Lower leg skin (tissue), 4 donors: Measurements from ENCODE around the gene NUP88. TPM values are rescaled to one million over a fixed set of nuclear protein-coding genes. Genes with fewer than 3 reads are reported as not detected.

Experiments
- DNase-seq, 2 donors: peaks; one replicate each; pipeline ENCODE4 v3.0.0-alpha.2; 2019; ENCODE audit warnings: low spot score in 2 of 2
- H3K4me3 ChIP-seq: fragments of 200-600 bp; sonication (generic); 2 replicates; pipeline ENCODE4 v1.5.1; 2017; ENCODE audit warnings: mild to moderate bottlenecking, low read depth; ENCODE audit not compliant: poor library complexity, severe bottlenecking
- POLR2A ChIP-seq, 2 donors: fragments of 450-650 bp; IDR thresholded peaks; one replicate each; pipeline ENCODE4 v1.6.1; 2016 to 2017; ENCODE audit warnings: antibody characterized with exemption in 2 of 2, mild to moderate bottlenecking in 1 of 2, moderate library complexity in 1 of 2
- WGBS, 2 donors: methylation state at CpG; one replicate each; pipeline ENCODE4 v1.1.5; 2018; 5-methylcytosine and 5-hydroxymethylcytosine counted together
- intact Hi-C: fragments of 100-400 bp; cut with DNase I; formaldehyde crosslinking; loops from one replicate; pipeline ENCODE4 v1.15.0; 2023; ENCODE audit warnings: low total_unique reads
- total RNA-seq, 4 donors: library from RNA; depleted of rRNA; stranded (reverse); fragments of >200 nt; gene quantifications; one replicate each; pipeline ENCODE4 v1.1.0, GENCODE V29; 2016
- TF ChIP-seq, protein P1 (sequence below), 3 donors: fragments of 450-650 bp; IDR thresholded peaks; one replicate each; pipeline ENCODE4 v1.5.1; 2016; ENCODE audit warnings: antibody characterized with exemption in 3 of 3, mild to moderate bottlenecking in 3 of 3, moderate library complexity in 2 of 3

Gene NUP88
- total RNA-seq, 4 donors from 2014 or later: 64.7 to 80.1 (median 74.2) TPM

DNA sequence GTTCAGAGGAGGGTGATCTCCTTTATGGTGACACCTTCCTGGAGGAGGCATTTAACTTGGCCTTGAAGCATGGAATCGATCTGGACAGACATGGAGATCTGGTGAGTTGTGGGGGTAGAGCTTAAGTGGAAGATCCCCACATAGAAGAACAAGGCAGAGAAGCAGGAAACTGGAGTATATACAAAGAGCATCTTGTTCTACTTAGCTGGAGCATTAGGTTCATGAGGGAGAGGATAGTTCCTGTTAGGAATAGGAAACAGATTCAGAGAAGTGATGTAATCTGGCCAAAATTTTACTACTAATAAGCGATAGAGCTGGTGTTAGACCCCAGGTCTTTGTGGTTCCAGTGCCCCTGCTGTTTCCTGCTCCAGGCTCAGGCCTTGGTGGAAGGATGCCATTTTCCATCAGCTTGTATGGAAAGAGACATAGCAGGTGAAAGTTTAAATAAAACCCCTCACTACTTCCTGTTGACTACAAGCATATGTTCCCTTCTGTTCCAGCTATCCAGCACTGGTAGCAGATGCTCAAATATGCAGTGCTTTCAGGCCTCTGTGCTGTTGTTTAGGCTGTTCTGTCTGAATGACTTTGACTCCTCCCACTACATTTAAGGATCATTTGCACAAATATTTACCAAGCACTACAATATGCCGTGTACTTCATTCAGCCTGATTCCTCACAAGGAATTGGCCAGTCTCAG, 9.9 kb upstream of the NUP88 start:
- no peak for DNase-seq
- no peak overlapping the region for H3K4me3 ChIP-seq
- 59 to 76% methylated on average over 3 of the region's 3 CpGs for WGBS, 2 donors
- intact Hi-C loops: no loop called here
- TF ChIP-seq, protein P1, sequence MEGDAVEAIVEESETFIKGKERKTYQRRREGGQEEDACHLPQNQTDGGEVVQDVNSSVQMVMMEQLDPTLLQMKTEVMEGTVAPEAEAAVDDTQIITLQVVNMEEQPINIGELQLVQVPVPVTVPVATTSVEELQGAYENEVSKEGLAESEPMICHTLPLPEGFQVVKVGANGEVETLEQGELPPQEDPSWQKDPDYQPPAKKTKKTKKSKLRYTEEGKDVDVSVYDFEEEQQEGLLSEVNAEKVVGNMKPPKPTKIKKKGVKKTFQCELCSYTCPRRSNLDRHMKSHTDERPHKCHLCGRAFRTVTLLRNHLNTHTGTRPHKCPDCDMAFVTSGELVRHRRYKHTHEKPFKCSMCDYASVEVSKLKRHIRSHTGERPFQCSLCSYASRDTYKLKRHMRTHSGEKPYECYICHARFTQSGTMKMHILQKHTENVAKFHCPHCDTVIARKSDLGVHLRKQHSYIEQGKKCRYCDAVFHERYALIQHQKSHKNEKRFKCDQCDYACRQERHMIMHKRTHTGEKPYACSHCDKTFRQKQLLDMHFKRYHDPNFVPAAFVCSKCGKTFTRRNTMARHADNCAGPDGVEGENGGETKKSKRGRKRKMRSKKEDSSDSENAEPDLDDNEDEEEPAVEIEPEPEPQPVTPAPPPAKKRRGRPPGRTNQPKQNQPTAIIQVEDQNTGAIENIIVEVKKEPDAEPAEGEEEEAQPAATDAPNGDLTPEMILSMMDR (IDR thresholded peaks at IDR 0.05): no peak
- TF ChIP-seq POLR2A (IDR thresholded peaks at IDR 0.05): no peak

DNA sequence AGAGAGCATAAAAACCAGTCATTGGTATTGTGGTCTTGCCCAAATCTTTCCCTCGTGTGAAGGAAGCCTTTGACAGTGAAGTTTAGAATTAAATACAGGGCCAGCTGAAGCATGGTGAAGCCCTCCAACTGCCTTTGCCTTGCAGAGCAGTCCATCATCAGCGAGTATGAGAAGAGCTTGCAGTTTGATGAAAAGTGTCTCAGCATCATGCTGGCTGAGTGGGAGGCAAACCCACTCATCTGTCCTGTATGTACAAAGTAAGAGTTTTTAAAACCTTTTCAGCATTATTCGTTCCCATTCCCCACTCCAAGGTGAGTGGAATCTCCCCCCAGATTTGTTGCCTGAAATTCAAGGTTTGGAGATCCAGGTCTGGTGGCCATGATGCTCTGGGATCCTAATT, 6.4 kb upstream of the NUP88 start:
- DNase-seq: no peak
- 79 to 89% methylated on average over 3 of the region's 3 CpGs for WGBS, 2 donors
- no peak overlapping the region for H3K4me3 ChIP-seq
- intact Hi-C loops: no loop called here
- TF ChIP-seq, protein P1 (IDR thresholded peaks at IDR 0.05): no peak
- TF ChIP-seq POLR2A (IDR thresholded peaks at IDR 0.05): no peak

DNA sequence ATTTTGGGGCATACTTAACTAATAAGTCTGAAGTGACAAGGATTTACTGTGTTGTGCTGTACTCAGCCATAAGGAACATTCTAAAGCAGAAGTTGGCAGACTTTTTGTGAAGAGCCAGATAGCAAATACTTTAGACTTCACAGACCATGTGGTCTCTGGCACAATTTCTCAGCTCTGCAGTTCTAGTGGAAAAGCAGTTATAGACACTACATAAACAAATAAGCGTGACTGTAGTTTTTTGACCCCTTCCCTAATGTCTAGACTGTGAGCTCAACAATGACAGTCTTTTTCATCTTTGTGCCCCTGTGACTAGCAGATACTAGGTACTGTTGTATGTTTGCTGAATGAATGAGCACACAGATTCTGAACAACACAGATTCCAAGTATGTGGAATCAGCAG, 5.4 kb upstream of the NUP88 start:
- WGBS, 2 donors: 67 to 74% methylated on average over 1 of the region's 1 CpG
- H3K4me3 ChIP-seq: no peak overlapping the region
- intact Hi-C loops: no loop called here

DNA sequence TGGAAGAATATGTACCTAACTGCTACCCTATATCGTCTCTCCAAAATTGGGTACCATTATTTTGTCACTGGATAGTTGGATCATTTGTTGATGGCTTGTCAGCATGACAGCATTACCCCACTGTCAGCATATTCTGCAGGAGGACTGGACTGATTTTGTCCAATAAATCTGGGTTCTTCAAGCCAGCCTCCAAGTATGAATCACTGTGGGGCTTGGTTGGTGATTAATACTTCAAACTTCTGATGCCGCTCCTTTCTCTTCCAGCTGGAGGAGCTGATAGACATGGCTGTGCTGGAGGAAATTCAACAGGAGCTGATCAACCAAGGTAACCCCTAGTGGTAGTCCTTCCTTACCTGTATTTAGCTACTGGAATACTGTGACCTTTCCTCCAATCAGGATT, 3.0 kb upstream of the NUP88 start:
- 67 to 77% methylated on average over 2 of the region's 2 CpGs for WGBS, 2 donors
- DNase-seq: no peak
- H3K4me3 ChIP-seq: no peak overlapping the region
- TF ChIP-seq, protein P1 (IDR thresholded peaks at IDR 0.05): no peak
- no peak for TF ChIP-seq POLR2A (IDR thresholded peaks at IDR 0.05)
- intact Hi-C loops: no loop called here

More for the DNA sequence above, 5.4 kb upstream of the NUP88 start:
- TF ChIP-seq POLR2A (IDR thresholded peaks at IDR 0.05): no peak
- TF ChIP-seq, protein P1 (IDR thresholded peaks at IDR 0.05): no peak
- no peak for DNase-seq

DNA sequence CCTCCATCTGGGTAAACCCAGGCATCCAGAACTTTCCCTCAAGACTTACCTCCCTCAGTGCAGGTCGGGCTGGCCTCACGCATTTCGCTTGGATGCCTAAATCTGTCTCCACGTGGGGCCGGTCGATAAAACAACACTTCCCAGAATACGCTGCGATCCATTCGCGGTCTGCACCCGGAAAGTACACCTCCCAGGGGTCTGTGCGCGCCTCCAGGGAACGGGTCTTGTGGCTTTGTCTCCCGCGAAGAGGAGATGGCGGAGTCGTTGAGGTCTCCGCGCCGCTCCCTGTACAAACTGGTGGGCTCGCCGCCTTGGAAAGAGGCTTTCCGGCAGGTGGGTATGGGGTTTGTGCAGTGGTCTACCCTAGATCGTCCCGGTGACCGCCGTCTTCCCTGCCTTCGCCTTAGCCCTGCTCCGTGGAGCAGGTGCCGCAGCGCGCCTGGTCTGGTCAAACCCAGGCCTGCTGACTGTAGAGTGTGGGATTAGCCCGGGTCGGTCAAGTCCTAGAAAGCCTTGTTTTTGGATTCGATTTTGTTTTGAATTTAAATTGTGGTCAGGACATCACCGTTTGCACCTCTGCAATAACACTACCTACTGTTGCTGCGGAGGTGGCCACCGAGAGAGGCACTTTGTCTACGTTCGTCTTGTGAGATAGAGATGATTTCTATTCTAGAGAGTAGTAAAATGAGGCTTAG, 644 bp upstream of the NUP88 start, which contains the start of gene RPAIN:
Gene RPAIN, plus strand, starts transcription at position 224 of the 695 bp plus-strand sequence. Its CDS starts 29 bp downstream, at position 253.
- WGBS, 2 donors: 0 to 1% methylated on average over 27 to 41 of the region's 41 CpGs
- DNase-seq: peak; percentile 89 to 97
- no peak for TF ChIP-seq POLR2A (IDR thresholded peaks at IDR 0.05)
- TF ChIP-seq, protein P1 (IDR thresholded peaks at IDR 0.05): no peak
- peak within 1 kb of the TSS; percentile 89 for H3K4me3 ChIP-seq
- intact Hi-C loops: no loop called here
